ENCODE results near the gene ZMAT5. TPM values are rescaled to one million over a fixed set of nuclear protein-coding genes. Genes with fewer than 3 reads are reported as not detected.

ZMAT5 gene
- total RNA-seq, 1 experiment from 2014 or later: 21.0 TPM

DNA sequence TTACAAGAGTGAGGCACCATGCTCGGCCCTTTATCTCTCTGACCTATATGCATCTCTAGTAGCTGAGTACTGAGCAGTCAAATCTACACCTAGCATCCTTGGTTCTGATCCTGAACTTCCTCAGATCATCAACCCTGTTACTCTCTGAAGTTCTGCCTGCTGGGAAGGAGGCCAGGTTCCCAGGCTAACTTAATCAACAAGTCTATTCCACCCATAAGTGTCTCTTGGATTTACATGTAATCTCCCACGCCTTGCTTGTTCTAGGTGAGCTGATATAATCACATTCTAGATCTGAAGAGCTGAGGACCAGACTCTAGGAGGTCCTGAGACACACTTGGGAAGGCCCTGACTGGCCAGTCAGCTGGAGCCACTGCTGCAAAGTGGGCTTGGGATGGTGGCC lies 24.9 kb downstream of the ZMAT5 start:
- Mint-ChIP-seq H3K4me1 (ENCODE audit: low read depth, unreplicated experiment) (no peaks in the 10 kb centered on the region), H3K4me3 (ENCODE audit: low read depth, unreplicated experiment) (no peak overlapping the region), H3K27ac (ENCODE audit: unreplicated experiment) (no peak overlapping the region), H3K36me3 (ENCODE audit: insufficient read depth, unreplicated experiment) (no peaks in the 10 kb centered on the region), H3K9me3 (ENCODE audit: low read depth, unreplicated experiment) (no peaks in the 10 kb centered on the region), H3K27me3 (ENCODE audit: unreplicated experiment) (no peaks in the 10 kb centered on the region)
- TF ChIP-seq CTCF (IDR thresholded peaks at IDR 0.05; ENCODE audit: unreplicated experiment): no peak
- no TSS peak for BruUV-seq (replicated peaks)
- intact Hi-C loops (cut with micrococcal nuclease; ENCODE audit: unreplicated experiment): no loop called here
- no peak for DNase-seq
- CTCF ChIA-PET: no interaction called here

DNA sequence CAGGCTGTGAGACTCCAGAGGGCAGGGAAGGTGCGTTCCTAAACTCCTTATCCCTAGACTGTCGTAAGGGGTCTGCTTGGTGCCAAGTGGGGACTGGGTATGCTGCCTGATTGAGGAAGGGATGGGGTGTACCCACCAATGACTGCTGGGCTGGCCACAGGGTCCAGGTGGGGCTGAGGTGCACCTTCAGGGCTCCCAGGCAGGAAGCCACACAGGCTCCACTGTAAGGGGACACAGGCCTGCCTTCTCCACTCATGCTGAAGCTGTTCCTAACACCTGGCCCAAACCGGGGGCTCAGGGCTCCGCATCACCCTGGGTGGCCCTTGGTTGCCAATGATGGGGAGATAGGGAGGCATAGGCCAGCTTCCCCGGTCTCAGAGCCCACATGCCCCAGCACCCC lies 26.6 kb downstream of the ZMAT5 start:
- BruUV-seq (replicated peaks): no TSS peak
- CTCF ChIA-PET: interaction anchor here (0.6 kb wide), 1 partner anchor 32 kb away, joined by 3 read pairs; no protein-coding TSS in a partner anchor
- Mint-ChIP-seq H3K9me3 (ENCODE audit: low read depth, unreplicated experiment) (no peaks in the 10 kb centered on the region), H3K4me1 (ENCODE audit: low read depth, unreplicated experiment) (no peaks in the 10 kb centered on the region), H3K27me3 (ENCODE audit: unreplicated experiment) (no peaks in the 10 kb centered on the region), H3K4me3 (ENCODE audit: low read depth, unreplicated experiment) (no peak overlapping the region), H3K27ac (ENCODE audit: unreplicated experiment) (no peak overlapping the region), H3K36me3 (ENCODE audit: insufficient read depth, unreplicated experiment) (no peaks in the 10 kb centered on the region)
- no peak for TF ChIP-seq CTCF (IDR thresholded peaks at IDR 0.05; ENCODE audit: unreplicated experiment)
- DNase-seq: no peak
- intact Hi-C loops (cut with micrococcal nuclease; ENCODE audit: unreplicated experiment): no loop called here

DNA sequence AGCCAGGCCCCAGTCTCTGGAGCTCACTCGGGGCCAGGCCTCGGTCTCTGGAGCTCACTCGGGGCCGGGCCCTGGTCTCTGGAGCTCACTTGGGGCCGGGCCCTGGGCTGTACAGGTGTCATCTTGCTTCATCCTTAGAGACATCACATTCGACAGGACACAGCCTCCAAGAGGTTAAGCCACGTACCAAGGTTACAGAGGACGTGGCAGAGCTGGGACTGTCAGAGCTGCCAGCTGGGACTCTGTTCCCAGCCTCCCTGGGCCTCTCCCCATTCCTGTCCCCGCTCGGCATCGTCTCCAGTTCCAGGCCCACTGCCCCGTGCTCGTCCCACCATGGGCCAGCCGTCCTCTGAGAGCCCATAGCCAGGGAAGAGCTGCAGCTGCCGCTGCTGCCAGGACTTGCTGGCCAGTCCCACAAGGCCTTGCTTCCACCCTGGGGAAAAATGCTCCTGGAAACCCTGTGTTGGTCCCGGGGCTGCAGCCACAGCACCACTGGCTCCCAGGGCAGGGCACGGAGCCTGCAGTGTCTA lies 27.4 kb downstream of the ZMAT5 start:
- no peaks in the 10 kb centered on the region for H3K4me1 Mint-ChIP-seq (ENCODE audit: low read depth, unreplicated experiment)
- no peaks in the 10 kb centered on the region for H3K27me3 Mint-ChIP-seq (ENCODE audit: unreplicated experiment)
- H3K9me3 Mint-ChIP-seq (ENCODE audit: low read depth, unreplicated experiment): no peaks in the 10 kb centered on the region
- CTCF ChIA-PET: interaction anchor here (0.6 kb wide), 1 partner anchor 32 kb away, joined by 3 read pairs; no protein-coding TSS in a partner anchor
- no peak for TF ChIP-seq CTCF (IDR thresholded peaks at IDR 0.05; ENCODE audit: unreplicated experiment)
- intact Hi-C loops (cut with micrococcal nuclease; ENCODE audit: unreplicated experiment): no loop called here
- no peak for DNase-seq
- H3K27ac Mint-ChIP-seq (ENCODE audit: unreplicated experiment): no peak overlapping the region
- BruUV-seq (replicated peaks): no TSS peak
- H3K36me3 Mint-ChIP-seq (ENCODE audit: insufficient read depth, unreplicated experiment): no peaks in the 10 kb centered on the region
- H3K4me3 Mint-ChIP-seq (ENCODE audit: low read depth, unreplicated experiment): no peak overlapping the region

DNA sequence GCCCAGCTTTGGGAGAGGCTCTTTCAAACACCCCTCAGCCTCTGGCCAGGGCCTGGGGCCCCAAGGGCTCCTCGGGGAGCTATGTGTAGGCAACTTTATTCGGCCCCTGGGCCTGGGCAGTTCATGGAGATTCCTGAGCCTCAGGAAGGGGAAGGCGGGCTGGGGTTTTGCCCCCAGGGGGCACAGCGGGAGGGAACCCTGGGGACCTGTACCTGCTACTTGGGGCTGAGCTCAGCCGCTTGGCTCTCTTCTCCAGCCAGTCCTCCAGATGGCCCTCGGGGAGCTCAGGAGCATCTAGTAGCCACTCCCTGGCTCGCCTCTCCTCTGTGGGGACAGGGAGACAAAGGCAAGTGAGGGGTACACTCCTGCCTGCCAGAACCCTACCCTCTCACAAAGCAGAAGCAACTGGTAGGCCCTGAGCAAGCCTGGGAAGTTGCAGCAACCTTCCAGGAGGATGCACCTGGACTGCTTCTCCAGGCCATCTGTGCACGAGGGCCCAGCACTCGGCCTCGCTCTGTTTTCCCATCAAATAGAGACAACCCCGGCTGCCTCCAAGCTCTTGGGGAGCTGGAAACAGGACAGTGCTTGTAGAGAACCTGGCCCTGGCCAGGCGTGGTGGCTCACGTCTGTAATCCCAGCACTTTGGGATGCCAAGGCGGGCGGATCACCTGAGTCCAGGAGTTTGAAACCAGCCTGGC lies 28.5 kb downstream of the ZMAT5 start:
- Mint-ChIP-seq H3K9me3 (ENCODE audit: low read depth, unreplicated experiment) (no peaks in the 10 kb centered on the region), H3K4me3 (ENCODE audit: low read depth, unreplicated experiment) (no peak overlapping the region), H3K36me3 (ENCODE audit: insufficient read depth, unreplicated experiment) (no peaks in the 10 kb centered on the region), H3K4me1 (ENCODE audit: low read depth, unreplicated experiment) (no peaks in the 10 kb centered on the region), H3K27me3 (ENCODE audit: unreplicated experiment) (no peaks in the 10 kb centered on the region), H3K27ac (ENCODE audit: unreplicated experiment) (no peak overlapping the region)
- CTCF ChIA-PET: no interaction called here
- BruUV-seq (replicated peaks): no TSS peak
- no peak for DNase-seq
- TF ChIP-seq CTCF (IDR thresholded peaks at IDR 0.05; ENCODE audit: unreplicated experiment): no peak
- intact Hi-C loops (cut with micrococcal nuclease; ENCODE audit: unreplicated experiment): no loop called here

Measured in Calu3 (cell line).